ENCODE results near the gene SLC9A3. TPM values are rescaled to one million over a fixed set of nuclear protein-coding genes. Genes with fewer than 3 reads are reported as not detected.

The SLC9A3 gene
- total and polyA plus RNA-seq, 2 of the 13 experiments (the other 11 are each of a cell fraction or from before 2014, with no cell fraction given) = 1.5 to 1.8 TPM

GRCh38 chr5:556909-557441 is 32.7 kb upstream of the SLC9A3 start (continued):
- TF ChIP-seq ZBTB4 (CRISPR knock-in tag; IDR thresholded peaks at IDR 0.05; ENCODE audit: borderline replicate concordance) = no peak
- no peak for TF ChIP-seq ZNF607 (CRISPR knock-in tag; IDR thresholded peaks at IDR 0.05; ENCODE audit: borderline replicate concordance)
- no peak for TF ChIP-seq IRF2 (CRISPR knock-in tag; IDR thresholded peaks at IDR 0.05)
- TF ChIP-seq ZNF501 (CRISPR knock-in tag; IDR thresholded peaks at IDR 0.05) = no peak
- TF ChIP-seq GPN1 (CRISPR knock-in tag; IDR thresholded peaks at IDR 0.05; ENCODE audit: borderline replicate concordance) = no peak
- TF ChIP-seq SMAD1 (CRISPR knock-in tag; IDR thresholded peaks at IDR 0.05; ENCODE audit: borderline replicate concordance, low read depth) = no peak
- no peak for TF ChIP-seq SOX6 (IDR thresholded peaks at IDR 0.05)
- peak; percentile 46; the same call in 1 of the 2 replicates for TF ChIP-seq SOX6 (CRISPR knock-in tag; IDR thresholded peaks at IDR 0.05)
- no peak for TF ChIP-seq CBX2 (IDR thresholded peaks at IDR 0.05; ENCODE audit: low read depth, low read length)
- no peak for TF ChIP-seq CBX2 (CRISPR knock-in tag; IDR thresholded peaks at IDR 0.05; ENCODE audit: low read depth)
- TF ChIP-seq MYC (CRISPR knock-in tag; IDR thresholded peaks at IDR 0.05; ENCODE audit: borderline replicate concordance) = no peak
- peak; percentile 27; the same call in 1 of the 2 replicates for TF ChIP-seq GATAD2A (CRISPR knock-in tag; IDR thresholded peaks at IDR 0.05)
- no peak for TF ChIP-seq CC2D1A (CRISPR knock-in tag; IDR thresholded peaks at IDR 0.05)
- TF ChIP-seq ATF7 (IDR thresholded peaks at IDR 0.05) = no peak
- TF ChIP-seq ATF7 (CRISPR knock-in tag; IDR thresholded peaks at IDR 0.05) = no peak
- TF ChIP-seq NFE2L2 (IDR thresholded peaks at IDR 0.05; ENCODE audit: low read length) = no peak
- TF ChIP-seq SRY (CRISPR knock-in tag; IDR thresholded peaks at IDR 0.05) = no peak
- TF ChIP-seq PRPF4 (IDR thresholded peaks at IDR 0.05; ENCODE audit: low read depth, low read length, poor library complexity, severe bottlenecking) = no peak
- no peak for TF ChIP-seq SRSF4 (IDR thresholded peaks at IDR 0.05; ENCODE audit: low read depth, low read length, poor library complexity, severe bottlenecking)
- no peak for TF ChIP-seq GTF3A (CRISPR knock-in tag; conservative IDR thresholded peaks at IDR 0.05)
- TF ChIP-seq TCF7 (IDR thresholded peaks at IDR 0.05; ENCODE audit: low read depth) = no peak
- TF ChIP-seq ZGPAT (CRISPR knock-in tag; IDR thresholded peaks at IDR 0.05) = no peak
- TF ChIP-seq KMT2B (CRISPR knock-in tag; IDR thresholded peaks at IDR 0.05) = no peak
- no peak for TF ChIP-seq ZFP36 (IDR thresholded peaks at IDR 0.05; ENCODE audit: borderline replicate concordance, low read depth, low read length, partially characterized antibody)
- no peak for TF ChIP-seq FOXJ3 (CRISPR knock-in tag; IDR thresholded peaks at IDR 0.05; ENCODE audit: borderline replicate concordance)
- TF ChIP-seq NBN (conservative IDR thresholded peaks at IDR 0.05) = no peak
- no peak for TF ChIP-seq ZFP62 (CRISPR knock-in tag; IDR thresholded peaks at IDR 0.05)
- no peak for TF ChIP-seq POLR2A (IDR thresholded peaks at IDR 0.05; ENCODE audit: insufficient read depth in 1 of 2, low read depth in 2 of 2, low read length in 2 of 2)
- no peak for TF ChIP-seq HNRNPL (IDR thresholded peaks at IDR 0.05; ENCODE audit: low read depth, low read length)

Measured in HepG2 (cell line).